ENCODE data around the gene CUX1.

CUX1 gene

DNA sequence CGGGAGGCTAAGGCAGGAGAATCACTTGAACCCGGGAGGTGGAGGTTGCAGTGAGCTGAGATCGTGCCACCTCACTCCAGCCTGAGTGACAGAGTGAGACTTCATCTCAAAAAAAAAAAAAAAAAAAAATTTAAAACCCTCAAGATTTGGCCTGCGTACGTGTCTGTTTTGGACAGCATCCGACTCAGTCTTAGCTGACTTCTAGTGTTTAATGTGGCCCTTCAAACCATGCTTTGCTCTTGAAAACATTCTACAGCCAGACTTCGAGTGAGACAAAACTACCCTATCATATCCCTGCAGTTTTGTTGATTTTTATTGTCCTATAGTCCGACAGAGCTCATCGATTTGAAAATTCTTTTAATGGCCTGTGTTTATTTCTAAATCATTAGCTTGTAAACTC is 242.1 kb downstream of the CUX1 start:
- no peak overlapping the region for H3K4me3 ChIP-seq (replicated peaks; ENCODE audit: insufficient read depth, low read length)
- no peak overlapping the region for H3K27ac ChIP-seq (replicated peaks)
- DNase-seq (ENCODE audit: low read depth in 1 of 2, low spot score in 1 of 2): no peak
- H3K27me3 ChIP-seq (ENCODE audit: insufficient read depth, poor library complexity, severe bottlenecking): no peaks in the 10 kb centered on the region
- TF ChIP-seq, protein P1, sequence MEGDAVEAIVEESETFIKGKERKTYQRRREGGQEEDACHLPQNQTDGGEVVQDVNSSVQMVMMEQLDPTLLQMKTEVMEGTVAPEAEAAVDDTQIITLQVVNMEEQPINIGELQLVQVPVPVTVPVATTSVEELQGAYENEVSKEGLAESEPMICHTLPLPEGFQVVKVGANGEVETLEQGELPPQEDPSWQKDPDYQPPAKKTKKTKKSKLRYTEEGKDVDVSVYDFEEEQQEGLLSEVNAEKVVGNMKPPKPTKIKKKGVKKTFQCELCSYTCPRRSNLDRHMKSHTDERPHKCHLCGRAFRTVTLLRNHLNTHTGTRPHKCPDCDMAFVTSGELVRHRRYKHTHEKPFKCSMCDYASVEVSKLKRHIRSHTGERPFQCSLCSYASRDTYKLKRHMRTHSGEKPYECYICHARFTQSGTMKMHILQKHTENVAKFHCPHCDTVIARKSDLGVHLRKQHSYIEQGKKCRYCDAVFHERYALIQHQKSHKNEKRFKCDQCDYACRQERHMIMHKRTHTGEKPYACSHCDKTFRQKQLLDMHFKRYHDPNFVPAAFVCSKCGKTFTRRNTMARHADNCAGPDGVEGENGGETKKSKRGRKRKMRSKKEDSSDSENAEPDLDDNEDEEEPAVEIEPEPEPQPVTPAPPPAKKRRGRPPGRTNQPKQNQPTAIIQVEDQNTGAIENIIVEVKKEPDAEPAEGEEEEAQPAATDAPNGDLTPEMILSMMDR (IDR thresholded peaks at IDR 0.05; ENCODE audit: insufficient read depth, low read length): no peak
- TF ChIP-seq GABPA (IDR thresholded peaks at IDR 0.05; ENCODE audit: low read depth): no peak
- TF ChIP-seq POLR2AphosphoS5 (IDR thresholded peaks at IDR 0.05; ENCODE audit: low read depth): no peak
- no peak for TF ChIP-seq SPI1 (IDR thresholded peaks at IDR 0.05; ENCODE audit: borderline replicate concordance, low read depth)
- TF ChIP-seq, protein P2, sequence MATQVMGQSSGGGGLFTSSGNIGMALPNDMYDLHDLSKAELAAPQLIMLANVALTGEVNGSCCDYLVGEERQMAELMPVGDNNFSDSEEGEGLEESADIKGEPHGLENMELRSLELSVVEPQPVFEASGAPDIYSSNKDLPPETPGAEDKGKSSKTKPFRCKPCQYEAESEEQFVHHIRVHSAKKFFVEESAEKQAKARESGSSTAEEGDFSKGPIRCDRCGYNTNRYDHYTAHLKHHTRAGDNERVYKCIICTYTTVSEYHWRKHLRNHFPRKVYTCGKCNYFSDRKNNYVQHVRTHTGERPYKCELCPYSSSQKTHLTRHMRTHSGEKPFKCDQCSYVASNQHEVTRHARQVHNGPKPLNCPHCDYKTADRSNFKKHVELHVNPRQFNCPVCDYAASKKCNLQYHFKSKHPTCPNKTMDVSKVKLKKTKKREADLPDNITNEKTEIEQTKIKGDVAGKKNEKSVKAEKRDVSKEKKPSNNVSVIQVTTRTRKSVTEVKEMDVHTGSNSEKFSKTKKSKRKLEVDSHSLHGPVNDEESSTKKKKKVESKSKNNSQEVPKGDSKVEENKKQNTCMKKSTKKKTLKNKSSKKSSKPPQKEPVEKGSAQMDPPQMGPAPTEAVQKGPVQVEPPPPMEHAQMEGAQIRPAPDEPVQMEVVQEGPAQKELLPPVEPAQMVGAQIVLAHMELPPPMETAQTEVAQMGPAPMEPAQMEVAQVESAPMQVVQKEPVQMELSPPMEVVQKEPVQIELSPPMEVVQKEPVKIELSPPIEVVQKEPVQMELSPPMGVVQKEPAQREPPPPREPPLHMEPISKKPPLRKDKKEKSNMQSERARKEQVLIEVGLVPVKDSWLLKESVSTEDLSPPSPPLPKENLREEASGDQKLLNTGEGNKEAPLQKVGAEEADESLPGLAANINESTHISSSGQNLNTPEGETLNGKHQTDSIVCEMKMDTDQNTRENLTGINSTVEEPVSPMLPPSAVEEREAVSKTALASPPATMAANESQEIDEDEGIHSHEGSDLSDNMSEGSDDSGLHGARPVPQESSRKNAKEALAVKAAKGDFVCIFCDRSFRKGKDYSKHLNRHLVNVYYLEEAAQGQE (IDR thresholded peaks at IDR 0.05; ENCODE audit: insufficient replicate concordance, low read depth): no peak

DNA sequence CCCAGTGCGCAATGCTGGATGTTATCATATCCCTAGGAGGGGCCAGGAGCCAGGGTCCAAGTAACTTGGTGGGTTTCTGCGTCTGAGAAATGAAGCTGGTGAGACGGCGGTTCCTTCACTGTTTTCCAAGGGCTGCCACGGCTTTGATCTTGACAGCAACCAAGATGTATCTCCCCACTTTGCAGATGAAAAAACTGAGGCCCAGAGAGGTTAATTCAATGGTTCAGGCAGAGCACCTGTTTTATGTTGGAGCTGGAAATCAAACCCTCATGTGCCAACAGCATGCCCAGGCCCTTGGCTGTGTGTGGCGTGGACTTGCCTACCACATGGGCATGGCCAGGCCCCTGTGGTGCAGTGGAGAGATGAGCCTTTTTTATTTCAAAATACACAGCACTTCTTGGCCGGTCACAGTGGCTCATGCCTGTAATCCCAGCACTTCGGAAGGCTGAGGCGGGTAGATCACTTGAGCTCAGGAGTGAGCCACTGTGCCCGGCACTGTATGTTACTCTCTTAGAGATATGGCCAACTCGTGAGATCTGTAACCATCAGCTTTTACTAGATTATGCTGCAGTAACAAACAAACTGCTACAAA is 244.0 kb downstream of the CUX1 start:
- DNase-seq (ENCODE audit: low read depth in 1 of 2, low spot score in 1 of 2): no peak
- TF ChIP-seq SPI1 (IDR thresholded peaks at IDR 0.05; ENCODE audit: borderline replicate concordance, low read depth) (no peak), POLR2AphosphoS5 (IDR thresholded peaks at IDR 0.05; ENCODE audit: low read depth) (no peak), GABPA (IDR thresholded peaks at IDR 0.05; ENCODE audit: low read depth) (no peak)
- TF ChIP-seq, protein P1 (IDR thresholded peaks at IDR 0.05; ENCODE audit: insufficient read depth, low read length): no peak
- H3K4me3 ChIP-seq (replicated peaks; ENCODE audit: insufficient read depth, low read length): no peak overlapping the region
- H3K27ac ChIP-seq (replicated peaks): peak overlapping the region; percentile 51
- H3K27me3 ChIP-seq (ENCODE audit: insufficient read depth, poor library complexity, severe bottlenecking): no peaks in the 10 kb centered on the region

DNA sequence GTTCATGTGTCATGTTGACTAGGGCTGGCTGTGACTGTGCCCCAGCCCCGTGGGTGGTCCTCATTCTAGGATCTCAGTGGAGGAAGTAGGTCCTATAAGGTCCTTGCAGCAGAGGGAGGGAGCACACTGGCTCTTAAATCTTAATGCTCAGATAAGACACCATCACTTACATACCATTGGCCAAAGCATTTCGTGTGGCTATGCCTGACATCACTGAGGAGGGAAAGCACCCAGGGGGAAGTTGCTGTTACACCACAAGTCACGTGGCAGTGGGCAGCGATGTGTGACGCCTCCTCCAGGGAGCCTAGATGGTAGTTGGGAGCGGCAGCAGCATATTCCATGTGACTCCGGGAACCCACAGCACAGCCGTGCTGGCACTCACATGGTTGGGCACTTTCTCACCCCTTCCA is 244.6 kb downstream of the CUX1 start:
- H3K27me3 ChIP-seq (ENCODE audit: insufficient read depth, poor library complexity, severe bottlenecking): no peaks in the 10 kb centered on the region
- H3K4me3 ChIP-seq (replicated peaks; ENCODE audit: insufficient read depth, low read length): no peak overlapping the region
- TF ChIP-seq SPI1 (IDR thresholded peaks at IDR 0.05; ENCODE audit: borderline replicate concordance, low read depth) (peak; percentile 30; the same call in 1 of the 2 replicates), GABPA (IDR thresholded peaks at IDR 0.05; ENCODE audit: low read depth) (no peak), POLR2AphosphoS5 (IDR thresholded peaks at IDR 0.05; ENCODE audit: low read depth) (peak; percentile 52; the same call in 1 of the 2 replicates)
- TF ChIP-seq, protein P2 (IDR thresholded peaks at IDR 0.05; ENCODE audit: insufficient replicate concordance, low read depth): no peak
- H3K27ac ChIP-seq (replicated peaks): peak overlapping the region; percentile 51
- DNase-seq (ENCODE audit: low read depth in 1 of 2, low spot score in 1 of 2): peak; percentile 82 to 91

- no peak overlapping the region for H3K4me3 ChIP-seq (replicated peaks; ENCODE audit: insufficient read depth, low read length)
- TF ChIP-seq POLR2AphosphoS5 (IDR thresholded peaks at IDR 0.05; ENCODE audit: low read depth) (no peak), GABPA (IDR thresholded peaks at IDR 0.05; ENCODE audit: low read depth) (no peak)
- peak overlapping the region; percentile 68 for H3K27ac ChIP-seq (replicated peaks)
- H3K27me3 ChIP-seq (ENCODE audit: insufficient read depth, poor library complexity, severe bottlenecking): no peaks in the 10 kb centered on the region
- no peak for DNase-seq (ENCODE audit: low read depth in 1 of 2, low spot score in 1 of 2)
These were observed 246.3 kb downstream of the CUX1 start for GRCh38 chr7:102063690-102064180.

Measured in HL-60 (cell line).